Measurements from ENCODE around the gene ARRDC1.

Gene ARRDC1

GRCh38 chr9:137660144-137660543 is 54.7 kb downstream of the ARRDC1 start:
- no peak for DNase-seq
- in situ Hi-C loops (cut with MboI; ENCODE audit: low pct_unique_long_range_greater_than_20kb, low sequenced_read_pairs) = no loop called here

GRCh38 chr9:137663584-137663983 is 58.1 kb downstream of the ARRDC1 start:
- DNase-seq = no peak
- in situ Hi-C loops (cut with MboI; ENCODE audit: low pct_unique_long_range_greater_than_20kb, low sequenced_read_pairs) = no loop called here

GRCh38 chr9:137664676-137665075 is 59.2 kb downstream of the ARRDC1 start:
- in situ Hi-C loops (cut with MboI; ENCODE audit: low pct_unique_long_range_greater_than_20kb, low sequenced_read_pairs) = no loop called here
- no peak for DNase-seq

Measured in KBM-7 (cell line).